DMS153 treated with DMSO at 0.1 percent for 48 hours (cell line): ENCODE measurements around the gene RBM39.
"Not testable (repeated sequence)": the region's sequence is repeated elsewhere in the genome, so short reads cannot be mapped to it uniquely, and the experiment has no call there.

Experiments
- DNase-seq: peaks from one replicate; lab custom pipeline; 2025; ENCODE audit not compliant: unreplicated experiment; lab: John Stamatoyannopoulos, UW

The RBM39 gene

DNA sequence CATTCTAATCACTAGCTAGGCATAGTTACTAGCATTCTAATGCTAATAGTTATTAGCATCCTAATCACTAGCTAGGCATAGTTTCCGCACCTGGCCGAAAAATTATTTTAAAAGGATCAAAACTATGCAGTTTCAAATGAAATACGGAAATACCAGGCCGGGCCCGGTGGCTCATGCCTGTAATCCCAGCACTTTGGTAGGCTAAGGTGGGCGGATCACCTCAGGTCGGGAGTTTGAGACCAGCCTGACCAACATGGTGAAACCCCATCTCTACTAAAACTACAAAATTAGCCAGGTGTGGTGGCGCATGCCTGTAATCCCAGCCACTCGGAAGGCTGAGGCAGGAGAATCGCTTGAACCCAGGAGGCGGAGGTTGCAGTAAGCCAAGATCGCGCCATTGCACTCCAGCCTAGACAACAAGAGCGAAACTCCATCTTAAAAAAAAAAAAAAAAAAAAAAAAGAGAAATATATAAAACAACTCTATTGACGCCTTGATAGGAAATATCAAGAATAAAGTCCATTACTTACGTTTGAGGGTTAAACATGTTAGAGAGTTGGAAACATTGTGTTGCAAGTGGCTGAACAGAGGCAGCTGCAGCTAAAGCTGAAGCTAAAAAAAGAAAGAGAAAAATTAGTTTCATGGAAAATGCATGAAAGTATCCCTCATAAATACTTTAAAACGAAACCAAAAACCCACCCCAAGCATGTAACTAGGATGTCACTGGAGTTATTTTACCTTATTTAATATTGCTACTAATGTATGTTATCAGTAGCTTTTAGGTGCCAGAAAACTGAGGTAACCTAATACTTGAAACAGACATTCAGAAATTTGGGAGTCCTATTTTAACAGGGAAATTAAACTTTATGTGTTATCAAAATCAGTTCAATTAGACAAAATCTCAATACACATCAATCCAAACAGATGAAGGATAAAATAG is 35.2 kb downstream of the RBM39 start:
- not testable (repeated sequence) for DNase-seq

DNA sequence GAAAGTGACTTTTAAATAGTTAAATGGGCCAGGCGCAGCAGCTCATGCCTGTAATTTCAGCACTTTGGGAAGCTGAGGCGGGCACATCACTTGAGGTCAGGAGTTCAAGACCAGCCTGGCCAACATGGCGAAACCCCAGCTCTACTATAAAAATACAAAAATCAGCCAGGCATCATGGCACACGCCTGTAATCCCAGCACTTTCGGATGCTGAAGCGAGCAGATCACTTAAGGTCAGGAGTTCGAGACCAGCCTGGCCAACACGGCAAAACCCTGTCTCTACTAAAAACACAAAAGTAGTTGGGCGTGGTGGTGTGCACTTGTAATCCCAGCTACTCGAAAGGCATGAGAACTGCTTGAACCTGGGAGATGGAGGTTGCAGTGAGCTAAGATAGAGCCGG is 36.2 kb downstream of the RBM39 start:
- DNase-seq: not testable (repeated sequence)

DNA sequence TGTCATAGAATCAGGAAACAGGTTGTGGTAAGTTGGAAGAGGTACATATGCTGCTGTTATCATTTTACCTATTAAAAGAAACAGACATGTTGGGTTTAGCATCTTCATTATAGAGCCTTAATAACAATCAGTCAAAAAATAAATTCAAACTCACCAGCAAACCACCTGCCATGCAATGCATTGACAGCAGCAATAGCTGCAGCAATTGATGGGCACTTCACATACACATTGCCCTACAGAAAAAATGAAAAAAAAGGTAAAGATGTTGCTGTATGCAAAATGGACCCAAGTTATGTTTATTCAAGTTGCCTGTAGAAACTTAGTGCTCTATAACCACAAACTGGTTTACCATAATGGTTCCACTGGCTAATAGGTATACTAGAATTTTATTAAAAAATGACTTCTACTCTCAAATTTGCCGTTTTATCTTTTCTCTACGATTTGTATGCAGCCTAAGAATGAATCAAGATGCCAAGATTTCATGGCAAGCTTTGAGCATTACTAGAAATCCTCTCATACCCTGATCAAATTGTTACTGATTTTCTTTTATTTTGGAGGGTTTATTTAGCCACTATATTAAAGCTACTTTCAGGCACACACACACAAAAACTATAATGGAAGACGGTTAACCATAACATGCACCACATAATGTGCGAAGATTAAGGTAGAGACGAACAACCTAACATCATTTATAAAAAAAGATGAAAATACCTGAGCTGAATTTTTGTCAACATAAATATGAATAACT is 37.4 kb downstream of the RBM39 start:
- DNase-seq: no peak

DNA sequence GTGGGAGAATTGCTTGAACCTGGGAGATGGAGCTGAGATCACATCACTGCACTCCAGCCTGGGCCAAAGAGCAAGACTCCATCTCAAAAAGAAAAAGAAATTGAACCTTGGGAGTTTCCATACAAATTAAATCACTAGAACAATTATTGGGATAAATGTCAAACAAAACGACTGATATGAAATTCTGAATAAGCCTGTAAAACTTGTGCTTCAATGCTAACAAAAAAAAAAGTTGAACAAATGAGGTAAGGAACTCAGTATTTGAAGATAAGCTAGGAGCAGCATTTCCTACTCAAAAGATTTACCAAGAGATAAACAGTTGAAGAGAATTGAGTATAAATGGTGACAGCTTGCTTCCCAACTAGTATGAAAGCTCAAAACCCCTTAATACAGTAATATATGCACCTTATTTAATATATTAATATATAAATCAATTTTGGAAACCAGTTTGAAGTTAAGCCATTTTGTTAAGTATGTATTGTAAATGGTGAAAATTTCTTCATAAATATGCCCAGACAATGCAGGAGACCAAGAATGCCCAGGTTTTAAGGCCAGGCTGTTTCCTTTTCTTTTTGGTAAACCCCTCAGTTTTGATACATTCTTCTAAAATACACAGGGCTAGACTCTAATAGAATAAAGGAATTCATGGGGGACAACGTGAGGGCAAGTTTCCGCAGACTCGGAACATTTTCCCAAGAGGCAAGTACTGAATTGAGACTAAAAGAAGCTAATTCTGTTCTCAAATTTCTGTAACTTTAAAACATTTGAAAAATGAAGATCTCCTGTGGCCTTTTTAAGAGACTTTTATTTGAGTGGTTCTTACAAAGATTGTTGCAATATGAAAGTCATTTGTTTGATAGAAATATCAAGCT is 39.0 kb downstream of the RBM39 start:
- DNase-seq: no peak

DNA sequence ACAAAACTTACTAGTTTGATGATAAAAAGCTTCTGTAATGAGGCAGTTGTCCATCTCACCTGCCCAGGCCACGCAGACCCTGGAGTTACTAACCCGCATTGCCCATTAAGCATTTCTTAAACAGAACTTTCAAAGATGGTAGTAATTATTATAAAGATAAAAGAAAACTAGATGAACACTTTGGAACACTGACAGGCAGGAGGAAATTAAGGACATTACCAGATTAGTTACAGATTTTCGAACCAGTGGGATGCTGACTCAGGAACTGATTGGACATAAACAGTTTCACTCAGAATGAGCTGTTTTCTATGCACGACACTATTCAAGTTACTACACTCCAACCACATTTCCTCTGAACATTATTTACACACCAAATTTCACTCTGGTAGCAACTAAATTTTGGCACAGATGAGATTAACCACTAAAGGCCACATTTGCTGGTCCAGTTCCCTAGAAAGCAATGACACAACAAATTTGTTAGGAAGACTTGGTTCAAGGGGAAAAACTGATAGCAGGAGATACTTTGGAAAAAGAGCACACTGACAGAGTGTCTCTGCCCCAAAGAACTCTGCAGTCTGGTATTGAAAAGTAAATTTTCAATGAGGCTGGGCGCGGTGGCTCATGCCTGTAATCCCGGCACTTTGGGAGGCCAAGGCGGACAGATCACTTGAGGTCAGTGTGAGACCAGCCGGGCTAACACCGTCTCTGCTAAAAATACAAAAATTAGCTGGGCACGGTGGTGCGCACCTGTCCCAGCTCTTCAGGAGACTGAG is 39.8 kb downstream of the RBM39 start:
- DNase-seq: no peak

DNA sequence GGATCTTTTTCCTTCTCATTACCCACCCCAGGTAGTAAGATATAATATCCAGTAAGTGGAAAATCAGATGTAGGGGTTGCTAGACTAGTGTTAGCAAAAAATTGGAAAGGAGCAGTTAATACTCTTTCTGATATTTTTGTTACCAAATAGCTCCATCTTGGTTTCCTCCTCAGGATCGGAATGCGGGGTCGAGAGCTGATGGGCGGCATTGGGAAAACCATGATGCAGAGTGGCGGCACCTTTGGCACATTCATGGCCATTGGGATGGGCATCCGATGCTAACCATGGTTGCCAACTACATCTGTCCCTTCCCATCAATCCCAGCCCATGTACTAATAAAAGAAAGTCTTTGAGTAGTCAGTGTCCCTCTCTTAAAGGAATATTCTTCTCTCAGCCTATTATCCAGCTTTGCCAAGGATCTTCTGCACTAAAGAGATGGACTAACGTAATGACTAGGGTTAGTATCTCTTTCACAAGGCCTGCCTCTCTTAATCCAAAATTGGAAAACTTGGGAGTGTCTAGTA is 41.4 kb downstream of the RBM39 start:
- no peak for DNase-seq

DNA sequence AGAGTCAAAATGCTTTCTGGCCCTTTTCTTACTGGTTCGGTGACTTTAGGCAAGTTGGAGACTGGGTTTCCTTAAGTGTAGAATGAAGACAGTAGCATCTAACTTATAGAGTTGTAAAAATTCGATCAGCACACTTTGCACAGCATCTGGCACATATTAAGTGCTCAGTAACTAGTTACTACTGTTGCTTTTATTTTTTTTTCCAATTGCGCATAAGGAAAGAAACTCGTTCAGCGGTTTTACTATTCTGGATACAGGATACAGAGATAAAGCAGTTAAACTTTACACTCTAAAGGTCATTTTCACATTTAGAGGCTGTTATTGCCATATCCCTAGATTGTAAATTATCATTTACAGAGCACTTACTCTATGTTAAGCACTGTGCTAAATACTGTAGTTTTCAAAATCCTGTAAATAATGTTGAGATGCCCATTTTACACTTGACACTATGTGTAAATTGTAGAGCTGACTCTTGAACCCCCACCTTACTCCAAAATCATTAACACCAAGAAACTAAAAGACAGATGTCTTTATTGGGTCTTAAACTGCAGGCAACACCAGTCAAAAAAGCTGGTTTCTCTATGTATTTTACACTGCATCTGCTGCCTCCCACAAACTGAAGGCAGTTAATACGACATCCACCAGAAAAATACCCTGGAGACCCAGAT is 42.0 kb downstream of the RBM39 start:
- DNase-seq: no peak

DNA sequence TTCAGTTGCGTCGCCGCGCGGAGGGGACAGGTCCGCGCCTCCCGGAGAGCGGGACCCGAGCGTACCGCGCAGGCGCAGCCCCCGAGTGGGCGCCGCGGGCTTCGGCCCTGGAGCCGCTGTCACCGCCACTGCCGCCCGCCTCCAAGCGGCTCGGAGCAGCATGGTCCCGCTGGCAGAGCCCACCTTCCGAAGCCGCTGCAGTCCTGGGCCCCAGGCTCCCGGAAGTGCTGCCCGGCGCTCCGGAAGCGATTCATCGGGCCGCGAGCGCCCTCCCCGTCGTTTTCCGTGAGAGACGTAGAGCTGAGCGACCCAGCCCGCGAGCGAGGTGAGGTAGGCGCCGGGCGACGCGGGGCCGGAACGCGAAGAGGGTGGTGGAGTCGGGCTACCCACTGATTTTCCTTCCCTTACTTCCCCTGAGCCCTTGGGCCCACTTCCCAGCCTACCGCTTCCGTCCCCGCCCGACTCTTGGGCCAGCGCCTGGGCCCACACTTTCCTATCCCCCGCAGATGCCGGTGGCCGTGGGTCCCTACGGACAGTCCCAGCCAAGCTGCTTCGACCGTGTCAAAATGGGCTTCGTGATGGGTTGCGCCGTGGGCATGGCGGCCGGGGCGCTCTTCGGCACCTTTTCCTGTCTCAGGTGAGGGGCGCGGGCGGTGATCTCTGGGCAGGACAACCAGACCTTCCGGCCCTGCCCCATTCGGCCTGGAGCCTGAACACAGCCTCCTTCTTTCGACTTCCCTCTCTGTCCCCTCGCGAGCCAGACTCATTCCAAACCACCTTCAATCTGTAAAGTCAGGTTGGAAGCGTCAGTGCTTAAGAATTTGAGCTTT is 42.7 kb downstream of the RBM39 start, which contains the start of the genes NFS1 and ROMO1:
Gene NFS1 (minus strand): TSS at position 226 of the 830 bp plus-strand sequence. CDS start 64 bp downstream, at position 162.
Gene ROMO1 (plus strand): TSS at position 279 of the 830 bp plus-strand sequence. CDS start 228 bp downstream, at position 507.
- peak; percentile 43 for DNase-seq

DNA sequence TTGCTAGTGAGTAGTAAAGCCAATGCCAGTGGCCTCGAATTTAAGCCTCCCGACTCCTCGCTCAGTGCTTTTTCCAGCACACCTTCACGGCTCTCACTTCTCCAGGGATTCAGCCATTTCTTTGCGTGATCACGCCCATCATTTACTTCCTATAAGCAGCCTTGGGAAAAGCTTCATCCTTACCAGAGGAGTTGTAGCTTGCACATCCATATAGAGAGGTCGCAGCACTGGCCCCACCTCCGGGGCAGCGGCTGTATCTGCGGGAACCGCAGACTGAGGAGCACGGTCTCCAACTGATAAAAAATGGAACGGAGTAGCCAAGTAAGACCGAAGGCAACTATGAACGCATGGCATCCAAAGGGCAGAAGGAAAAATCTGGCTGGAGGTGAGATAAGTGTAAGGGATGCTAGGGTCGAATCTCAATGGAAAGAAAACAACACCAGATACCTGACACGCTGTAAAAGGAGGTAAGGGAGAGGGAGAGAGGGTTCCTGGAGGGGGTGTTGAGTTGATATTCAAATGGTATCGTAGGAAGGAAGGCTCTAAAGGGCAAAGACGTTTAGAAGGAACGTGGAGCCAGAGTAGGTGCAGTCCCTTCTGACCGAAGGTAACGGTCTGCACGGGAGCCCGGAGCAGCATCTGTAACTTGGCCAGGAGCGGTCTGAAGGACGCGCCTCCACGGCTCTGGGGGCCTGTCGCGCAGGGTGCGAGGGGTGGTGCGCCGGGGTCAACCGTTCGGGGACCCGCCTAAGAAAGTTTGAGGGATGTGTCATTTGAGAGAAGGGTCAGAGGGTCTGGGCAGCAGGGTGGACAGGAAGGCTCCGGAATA is 43.5 kb downstream of the RBM39 start:
- DNase-seq: no peak

DNA sequence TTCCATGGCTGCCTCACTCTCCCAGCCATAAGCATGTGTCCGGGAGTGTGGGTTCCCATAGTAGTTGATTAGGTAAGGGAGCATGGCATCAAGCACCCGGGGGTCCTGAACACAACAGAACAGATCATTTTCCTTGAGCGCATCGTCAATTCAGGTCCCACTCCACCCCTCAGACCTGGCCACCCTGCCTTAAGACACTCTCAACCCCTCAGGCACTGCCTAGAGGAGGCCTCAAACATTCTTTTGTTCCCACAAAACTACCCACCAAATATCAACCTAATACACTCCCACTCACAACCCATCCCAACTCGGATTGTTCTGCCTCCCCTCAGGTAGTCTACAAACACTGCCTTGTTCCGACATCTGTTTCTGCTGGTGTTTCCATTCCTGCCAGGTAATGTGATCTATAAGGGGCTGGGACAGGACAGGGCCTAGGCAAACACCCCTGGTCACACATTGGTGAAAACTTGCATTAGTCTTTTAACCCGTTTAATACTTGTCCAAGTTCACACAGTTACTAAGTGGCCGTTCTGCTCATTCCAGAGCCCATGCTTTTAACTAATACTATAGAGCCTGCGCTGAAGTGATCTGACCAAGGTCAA is 44.3 kb downstream of the RBM39 start:
- DNase-seq: no peak

DNA sequence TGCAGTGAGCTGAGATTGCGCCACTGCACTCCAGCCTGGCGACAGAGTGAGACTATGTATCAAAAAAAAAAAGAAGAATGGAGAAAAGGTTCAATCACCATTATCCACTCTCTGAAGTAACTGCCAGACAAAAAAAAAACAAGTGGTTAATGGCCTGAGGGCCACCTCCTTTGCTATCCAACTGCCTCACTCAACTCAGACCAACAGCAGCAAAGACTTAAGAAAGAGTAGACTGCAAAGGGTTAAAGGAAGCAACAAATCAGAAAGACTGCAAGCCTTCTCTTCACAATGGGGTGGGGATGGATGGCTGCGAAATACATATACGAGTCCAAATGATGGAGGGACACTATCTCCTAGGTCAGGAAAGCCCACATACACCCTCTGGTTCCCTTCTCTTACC is 46.1 kb downstream of the RBM39 start:
- DNase-seq: no peak

DNA sequence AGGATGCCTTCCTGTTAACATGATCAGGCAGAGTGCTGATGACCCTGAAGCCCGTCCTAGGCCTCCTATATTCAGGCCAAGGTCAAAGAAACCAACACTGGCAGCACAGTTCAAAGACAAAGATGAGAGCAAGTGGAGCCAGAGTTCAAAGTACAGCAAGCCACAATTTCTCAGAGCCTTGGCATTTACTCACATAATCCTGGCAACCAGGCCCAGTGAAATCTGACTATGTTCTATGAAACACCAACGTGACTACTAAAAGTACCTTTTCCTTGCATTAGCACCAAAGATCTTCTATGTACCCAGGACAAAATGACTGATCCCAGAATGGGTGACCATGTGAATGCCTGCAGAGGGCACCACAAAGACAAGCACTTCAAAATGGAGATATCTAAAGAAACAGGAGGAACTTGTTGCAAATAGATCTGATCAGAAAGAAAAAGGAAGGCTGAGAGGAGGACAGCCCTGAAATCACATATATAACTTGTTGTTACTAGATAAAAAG is 46.8 kb downstream of the RBM39 start:
- DNase-seq: no peak

DNA sequence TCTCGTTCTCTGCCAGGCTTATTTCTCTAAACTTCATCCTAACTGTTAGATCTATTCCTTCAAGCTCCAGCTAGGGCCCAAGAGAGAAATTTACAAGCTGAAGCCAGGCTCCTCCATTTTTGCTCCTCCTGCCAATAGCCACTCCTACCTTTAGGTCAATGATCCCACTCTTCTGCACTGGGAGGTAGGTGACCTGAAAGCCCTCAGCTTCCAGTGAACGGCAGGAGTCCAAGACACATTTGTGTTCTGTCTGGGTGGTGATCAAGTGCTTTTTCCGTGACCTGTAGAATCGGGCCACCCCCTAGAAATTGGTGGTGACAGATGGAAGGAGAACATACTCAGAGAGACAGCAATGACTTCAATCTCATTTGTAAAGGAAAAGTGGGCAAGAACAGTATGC is 51.8 kb downstream of the RBM39 start:
- no peak for DNase-seq

DNA sequence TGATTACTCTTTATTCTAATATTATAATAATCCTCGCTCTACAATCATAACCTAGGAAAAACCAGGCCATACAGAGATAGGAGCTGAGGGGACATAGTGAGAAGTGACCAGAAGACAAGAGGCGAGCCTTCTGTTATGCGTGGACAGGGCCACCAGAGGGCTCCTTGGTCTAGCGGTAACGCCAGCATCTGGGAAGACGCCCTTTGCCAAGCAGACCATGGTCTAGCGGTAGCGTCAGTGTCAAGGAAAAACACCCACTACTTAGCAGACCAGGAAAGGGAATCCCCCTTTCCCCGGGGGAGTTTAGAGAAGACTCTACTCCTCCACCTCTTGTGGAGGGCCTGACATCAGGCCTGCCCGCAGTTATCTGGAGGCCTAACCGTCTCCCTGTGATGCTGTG is 55.2 kb downstream of the RBM39 start:
- not testable (repeated sequence) for DNase-seq

DNA sequence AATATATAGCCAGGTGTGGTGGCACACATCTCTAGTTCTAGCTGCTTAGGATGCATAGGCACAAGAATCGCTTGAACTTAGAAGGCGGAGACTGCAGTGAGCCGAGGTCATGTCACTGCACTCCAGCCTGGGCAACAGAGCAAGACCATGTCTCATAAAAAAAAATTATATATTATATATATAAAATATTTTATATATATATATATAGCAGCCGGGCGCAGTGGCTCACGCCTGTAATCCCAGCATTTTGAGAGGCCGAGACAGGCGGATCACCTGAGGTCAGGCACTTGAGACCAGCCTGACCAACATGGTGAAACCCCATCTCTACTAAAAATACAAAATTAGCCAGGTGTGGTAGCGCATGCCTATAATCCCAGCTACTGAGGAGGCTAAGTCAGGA is 56.7 kb downstream of the RBM39 start:
- DNase-seq: not testable (repeated sequence)

DNA sequence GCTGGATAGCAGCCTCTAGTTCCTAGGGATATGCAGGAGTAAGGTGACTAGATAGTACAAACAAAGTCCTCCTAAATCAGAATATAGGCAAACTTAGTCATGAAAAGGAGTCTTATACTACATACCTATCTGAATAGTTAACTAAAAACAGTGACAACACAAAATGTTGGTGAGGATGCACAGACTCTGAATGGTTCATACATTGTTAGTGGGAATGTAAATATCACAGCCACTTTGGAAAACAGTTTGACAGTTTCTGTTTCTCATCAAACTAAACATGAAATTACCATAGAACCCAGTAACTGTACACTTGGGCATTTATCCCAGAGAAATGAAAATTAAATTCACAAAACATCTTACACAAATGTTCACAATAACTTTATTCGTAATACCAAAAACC is 60.1 kb downstream of the RBM39 start:
- DNase-seq: no peak
